NCI-H2227 (cell line): ENCODE measurements around the gene GDPD3.
"Not testable (repeated sequence)": the region's sequence is repeated elsewhere in the genome, so short reads cannot be mapped to it uniquely, and the experiment has no call there.

Experiments used
- DNase-seq: peaks from one replicate; lab custom pipeline; 2025; ENCODE audit not compliant: unreplicated experiment; lab: John Stamatoyannopoulos, UW

The GDPD3 gene

DNA sequence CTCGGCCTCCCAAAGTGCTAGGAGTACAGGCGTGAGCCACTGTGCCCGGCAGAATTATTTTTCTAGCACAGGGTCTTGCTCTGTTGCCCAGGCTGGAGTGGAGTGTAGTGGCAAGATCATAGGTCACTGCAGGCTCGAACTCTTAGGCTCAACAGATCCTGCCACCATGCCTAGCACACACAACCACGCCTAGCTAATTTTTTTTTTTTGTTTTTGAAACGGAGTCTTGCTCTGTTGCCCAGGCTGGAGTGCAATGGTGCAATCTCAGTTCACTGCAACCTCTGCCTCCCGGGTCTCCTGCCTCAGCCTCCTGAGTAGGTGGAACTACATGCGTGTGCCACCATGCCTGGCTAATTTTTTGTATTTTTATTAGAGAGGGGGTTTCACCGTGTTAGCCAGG is 12.4 kb upstream of the GDPD3 start:
- not testable (repeated sequence) for DNase-seq

DNA sequence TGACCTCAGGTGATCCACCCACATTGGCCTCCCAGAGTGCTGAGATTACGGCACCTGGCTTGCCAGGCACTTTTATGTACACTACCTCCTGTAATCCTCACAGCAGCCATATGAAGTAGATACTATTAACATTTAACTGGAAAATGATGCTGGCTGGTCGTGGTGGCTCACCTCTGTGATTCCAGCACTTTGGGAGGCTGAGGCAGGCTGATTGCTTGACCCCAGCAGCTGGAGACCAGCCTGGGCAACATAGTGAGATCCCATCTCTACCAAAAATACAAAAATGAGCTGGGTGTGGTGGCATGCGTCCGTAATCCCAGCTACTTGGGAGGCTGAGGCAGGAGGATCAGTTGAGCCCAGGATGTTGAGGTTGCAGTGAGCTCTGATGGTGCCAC is 11.6 kb upstream of the GDPD3 start:
- no peak for DNase-seq

DNA sequence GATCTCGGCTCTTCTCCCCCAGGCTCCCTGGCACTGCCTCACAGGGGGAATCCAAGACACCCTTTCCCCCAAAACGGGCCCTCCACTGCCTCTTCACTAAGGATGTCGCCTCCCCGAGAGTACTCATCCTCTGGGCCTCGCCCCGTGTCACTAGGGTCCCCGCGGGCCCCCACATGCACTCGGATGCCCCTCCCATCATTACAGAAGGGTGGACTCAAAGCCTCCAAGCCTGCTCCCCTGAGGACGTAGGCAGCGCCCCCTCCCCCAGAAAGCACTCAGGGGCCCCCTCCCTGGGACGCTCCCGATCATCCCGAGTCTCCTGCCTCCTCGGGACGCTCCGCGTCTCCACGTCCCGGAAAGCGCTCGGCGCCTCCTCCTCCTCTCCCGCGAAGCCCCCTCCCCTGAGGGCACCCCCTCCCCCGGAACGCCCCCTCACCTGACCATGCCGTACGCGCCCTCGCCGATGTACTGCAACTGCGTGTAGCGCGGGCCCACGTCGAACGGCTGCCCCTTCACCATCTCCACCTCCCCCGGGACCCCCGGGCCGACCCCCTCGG is 9.3 kb upstream of the GDPD3 start:
- DNase-seq: peak; percentile 80

GRCh38 chr16:30121741-30122571 is 8.6 kb upstream of the GDPD3 start:
- no peak for DNase-seq

GRCh38 chr16:30120340-30121105 is 7.2 kb upstream of the GDPD3 start:
- DNase-seq: no peak

GRCh38 chr16:30119428-30119827 is 6.1 kb upstream of the GDPD3 start:
- DNase-seq: no peak

GRCh38 chr16:30117768-30118167 is 4.4 kb upstream of the GDPD3 start:
- no peak for DNase-seq

DNA sequence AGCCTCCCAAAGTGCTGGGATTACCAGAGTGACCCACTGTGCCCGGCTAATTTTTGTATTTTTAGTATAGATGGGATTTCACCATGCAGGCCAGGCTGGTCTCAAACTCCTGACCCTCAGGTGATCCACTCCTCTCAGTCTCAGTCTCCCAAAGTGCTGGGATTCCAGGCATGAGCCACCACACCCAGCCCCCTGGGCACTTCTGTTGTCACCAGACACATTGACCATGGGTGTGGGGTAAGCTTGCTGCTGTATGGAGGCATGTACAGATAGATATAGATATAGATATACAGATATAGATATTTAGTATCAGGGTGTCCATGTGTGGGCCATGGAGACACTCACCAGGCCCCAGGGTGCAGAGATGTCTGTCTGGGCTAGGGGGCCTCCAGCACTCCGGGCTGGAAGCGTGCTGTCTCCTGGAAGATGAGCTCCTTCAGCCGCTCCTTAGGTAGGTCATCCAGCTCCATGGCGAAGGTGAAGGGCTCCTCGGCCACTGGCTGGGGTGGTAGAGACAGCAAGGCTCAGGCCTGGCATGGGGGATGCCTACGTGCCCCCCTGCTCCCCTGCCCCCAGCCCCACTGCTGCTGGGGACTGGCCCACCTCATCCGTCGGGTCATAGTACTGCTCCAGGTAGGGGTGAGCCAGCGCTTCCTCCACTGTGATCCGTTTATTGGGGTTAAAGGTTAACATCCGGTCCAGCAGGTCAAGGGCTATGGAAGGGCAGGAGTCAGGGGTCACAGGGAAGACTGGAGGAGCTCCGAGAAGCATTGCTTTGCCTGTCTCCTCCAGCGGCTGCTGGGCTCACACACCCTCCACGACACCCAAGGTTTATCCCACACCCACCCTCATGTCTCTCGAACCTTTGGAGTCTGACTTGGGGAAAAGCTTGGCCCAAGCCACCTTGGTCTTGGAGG is 3.2 kb upstream of the GDPD3 start:
- no peak for DNase-seq

GRCh38 chr16:30115238-30115637 is 1.9 kb upstream of the GDPD3 start:
- no peak for DNase-seq

DNA sequence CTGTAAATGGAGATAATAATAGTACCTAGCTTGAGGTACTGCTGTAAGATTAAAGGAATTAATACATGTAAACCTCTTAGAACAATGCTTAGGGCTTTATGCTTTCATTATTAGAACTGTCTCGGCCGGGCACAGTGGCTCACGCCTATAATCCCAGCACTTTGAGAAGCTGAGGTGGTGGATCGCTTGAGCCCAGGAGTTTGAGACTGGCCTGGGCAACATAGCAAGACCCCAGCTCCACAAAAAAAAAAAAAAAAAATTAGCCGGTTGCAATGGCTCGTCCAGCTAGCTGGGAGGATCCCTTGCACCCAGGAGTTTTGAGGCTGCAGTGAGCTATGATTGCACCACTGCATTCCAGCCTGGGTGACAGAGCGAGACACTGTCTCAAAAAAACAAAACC is 1.5 kb upstream of the GDPD3 start:
- not testable (repeated sequence) for DNase-seq

GRCh38 chr16:30114411-30114810 is 1.1 kb upstream of the GDPD3 start:
- no peak for DNase-seq

GRCh38 chr16:30113711-30114333 is 485 bp upstream of the GDPD3 start:
- DNase-seq: no peak

DNA sequence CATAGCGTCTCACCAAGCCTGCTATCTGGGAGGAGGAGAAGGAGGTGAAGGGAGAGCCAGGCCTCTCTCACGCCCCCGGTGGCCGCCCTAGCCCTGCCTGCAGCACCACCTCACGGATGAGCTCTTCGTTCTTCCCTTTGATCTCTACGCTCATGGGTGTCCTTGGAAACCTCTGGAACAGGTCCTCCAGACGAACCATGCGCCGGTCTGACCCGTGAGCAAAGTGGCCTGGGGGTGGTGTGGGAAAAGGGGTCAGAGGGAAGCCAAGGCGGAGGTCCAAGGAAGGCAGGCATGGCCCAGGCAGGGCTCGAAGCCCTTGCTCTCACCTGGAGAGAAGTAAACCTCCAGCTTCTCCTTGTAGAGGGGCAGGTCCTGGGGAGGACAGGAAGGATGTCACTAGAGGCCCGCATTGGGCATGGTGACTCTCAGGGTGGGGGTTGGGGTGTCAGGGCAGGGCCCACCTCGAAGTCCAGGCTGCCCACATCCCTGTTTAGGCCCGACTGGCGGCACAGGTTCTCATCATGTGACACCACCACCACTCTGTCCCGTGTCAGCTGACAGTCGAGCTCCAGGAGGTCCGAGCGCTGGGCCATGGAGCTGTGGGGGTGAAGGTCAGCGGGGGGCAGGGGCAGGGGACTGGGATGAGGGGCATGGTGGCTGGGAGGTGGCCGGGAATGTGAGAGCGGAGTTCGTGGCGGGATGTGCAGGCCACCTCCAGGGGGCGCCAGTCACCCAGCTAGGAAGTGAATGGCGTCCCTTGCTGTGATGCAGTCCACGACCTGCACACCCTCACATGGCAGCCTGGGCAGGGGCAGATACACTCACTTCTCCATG is 923 bp downstream of the GDPD3 start:
- DNase-seq: peak; percentile 18

GRCh38 chr16:30110661-30111060 is 2.7 kb downstream of the GDPD3 start:
- DNase-seq: no peak

DNA sequence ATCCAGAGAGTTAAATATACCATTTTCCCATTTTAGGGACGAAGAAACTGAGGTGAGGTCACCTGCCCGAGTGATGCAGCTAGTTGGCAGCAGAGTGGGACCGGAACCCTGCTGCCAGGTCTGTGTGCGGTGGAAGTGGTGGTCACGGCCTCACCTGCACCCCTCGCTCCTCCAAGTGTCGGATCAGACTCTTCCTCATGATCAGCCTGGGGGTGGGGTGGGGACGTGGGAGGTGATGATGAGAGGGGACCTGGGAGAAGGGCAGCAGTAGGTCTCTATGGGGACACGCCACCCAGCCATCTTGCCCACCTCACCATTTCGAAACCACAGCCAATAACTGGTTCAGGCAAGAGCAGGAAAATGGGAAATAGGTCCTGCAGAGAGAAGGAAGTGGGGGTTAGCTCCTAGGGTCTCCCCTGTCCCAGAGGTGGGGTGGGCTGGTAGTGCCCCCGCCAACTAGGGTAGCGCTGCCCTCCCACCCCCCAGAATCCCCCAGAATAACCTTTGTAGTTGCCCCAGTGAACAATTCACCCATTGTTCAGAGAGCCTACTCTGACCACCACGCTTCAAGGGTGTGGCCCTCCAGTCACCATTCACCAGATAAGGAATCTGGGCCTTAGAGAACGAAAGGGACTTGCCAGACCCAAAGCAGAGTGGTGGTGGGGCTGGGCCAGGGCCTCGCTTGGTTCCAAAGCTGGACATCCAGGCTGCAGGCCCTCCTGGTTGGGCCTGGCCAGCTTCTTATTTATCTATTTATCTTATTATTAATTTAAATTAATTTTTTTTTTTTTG is 5.1 kb downstream of the GDPD3 start:
- DNase-seq: no peak

- DNase-seq: no peak
These were observed 8.8 kb downstream of the GDPD3 start for GRCh38 chr16:30104492-30104891.

DNA sequence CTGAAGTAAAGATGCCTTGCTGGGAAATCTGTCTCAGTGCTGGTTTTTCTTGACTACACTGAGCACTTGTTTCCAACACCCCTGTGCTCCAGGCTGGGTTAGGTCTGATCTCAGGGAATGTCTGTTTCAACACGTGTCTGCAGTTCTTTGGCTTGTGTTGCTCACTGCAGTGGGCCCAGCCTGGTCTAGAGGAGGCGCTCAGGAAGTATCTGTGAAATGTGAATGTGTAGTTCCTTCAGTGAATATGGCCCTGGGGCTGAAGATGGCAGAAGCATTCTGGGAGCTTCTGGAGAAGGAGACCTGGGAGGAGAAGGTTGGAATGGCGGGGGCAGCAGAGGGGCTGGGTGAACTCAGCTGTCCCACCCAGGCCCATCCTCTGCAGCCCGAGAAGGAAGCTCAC is 9.2 kb downstream of the GDPD3 start:
- no peak for DNase-seq

GRCh38 chr16:30096862-30097563 is 16.3 kb downstream of the GDPD3 start:
- DNase-seq: no peak
